CMK (cell line): ENCODE data around the gene LITAF.
"Not testable (repeated sequence)": the region's sequence is repeated elsewhere in the genome, so short reads cannot be mapped to it uniquely, and the experiment has no call there.

Source experiments
- DNase-seq: peaks from one replicate; pipeline ENCODE4 v3.0.0-alpha.2; 2010; ENCODE audit warnings: low read depth

Gene LITAF

GRCh38 chr16:11515540-11516430, 70.9 kb downstream of the LITAF start:
- DNase-seq: no peak

- no peak for DNase-seq
Measured at GRCh38 chr16:11514283-11514682, 72.4 kb downstream of the LITAF start.

GRCh38 chr16:11513366-11513765, 73.4 kb downstream of the LITAF start:
- not testable (repeated sequence) for DNase-seq

GRCh38 chr16:11511801-11512200, 74.9 kb downstream of the LITAF start:
- DNase-seq: no peak

- no peak for DNase-seq
Measured at GRCh38 chr16:11511328-11511727, 75.4 kb downstream of the LITAF start.

GRCh38 chr16:11510178-11510973, 76.3 kb downstream of the LITAF start:
- no peak for DNase-seq

GRCh38 chr16:11507991-11508390, 78.7 kb downstream of the LITAF start:
- no peak for DNase-seq

- no peak for DNase-seq
Measured at GRCh38 chr16:11507350-11507749, 79.4 kb downstream of the LITAF start.

- DNase-seq: no peak
Measured at GRCh38 chr16:11506741-11507305, 79.9 kb downstream of the LITAF start.

GRCh38 chr16:11504261-11504660, 82.5 kb downstream of the LITAF start:
- DNase-seq: not testable (repeated sequence)

- no peak for DNase-seq
Measured at GRCh38 chr16:11503566-11503965, 83.2 kb downstream of the LITAF start.

GRCh38 chr16:11502239-11502638, 84.5 kb downstream of the LITAF start:
- DNase-seq: no peak

GRCh38 chr16:11501632-11502031, 85.1 kb downstream of the LITAF start:
- DNase-seq: no peak

- no peak for DNase-seq
Measured at GRCh38 chr16:11500700-11501346, 85.9 kb downstream of the LITAF start.

- DNase-seq: no peak
Measured at GRCh38 chr16:11499295-11500089, 87.2 kb downstream of the LITAF start.

GRCh38 chr16:11498683-11499082, 88.0 kb downstream of the LITAF start:
- peak; percentile 31 for DNase-seq

- no peak for DNase-seq
Measured at GRCh38 chr16:11497851-11498289, 88.8 kb downstream of the LITAF start.
